NOMO-1 treated with DMSO at 0.1 percent for 48 hours (cell line): ENCODE data around the gene UBE2U.
"Not testable (repeated sequence)": the region's sequence is repeated elsewhere in the genome, so short reads cannot be mapped to it uniquely, and the experiment has no call there.

ENCODE experiments used
- DNase-seq: peaks from one replicate; lab custom pipeline; 2025; ENCODE audit not compliant: unreplicated experiment; lab: John Stamatoyannopoulos, UW

The UBE2U gene

DNA sequence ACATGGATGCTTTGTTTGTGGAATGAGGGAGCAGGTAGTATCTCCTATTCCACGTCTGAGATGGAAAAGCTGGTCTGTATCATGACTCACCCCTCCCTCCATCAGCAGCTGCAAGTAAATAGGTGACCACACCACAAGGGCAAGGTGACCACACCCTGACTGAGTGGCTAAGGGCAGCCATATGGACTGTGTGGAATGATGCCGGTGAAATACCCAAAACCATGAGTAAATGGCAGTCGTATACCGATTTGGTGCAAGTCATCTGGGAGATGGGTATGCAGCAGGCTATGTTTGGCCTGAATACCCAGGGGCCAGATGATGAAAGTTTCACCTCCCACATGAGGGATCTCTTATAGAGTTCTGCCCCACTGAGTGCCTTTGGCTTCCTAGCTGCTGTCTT, 15.8 kb upstream of the UBE2U start:
- DNase-seq = no peak

DNA sequence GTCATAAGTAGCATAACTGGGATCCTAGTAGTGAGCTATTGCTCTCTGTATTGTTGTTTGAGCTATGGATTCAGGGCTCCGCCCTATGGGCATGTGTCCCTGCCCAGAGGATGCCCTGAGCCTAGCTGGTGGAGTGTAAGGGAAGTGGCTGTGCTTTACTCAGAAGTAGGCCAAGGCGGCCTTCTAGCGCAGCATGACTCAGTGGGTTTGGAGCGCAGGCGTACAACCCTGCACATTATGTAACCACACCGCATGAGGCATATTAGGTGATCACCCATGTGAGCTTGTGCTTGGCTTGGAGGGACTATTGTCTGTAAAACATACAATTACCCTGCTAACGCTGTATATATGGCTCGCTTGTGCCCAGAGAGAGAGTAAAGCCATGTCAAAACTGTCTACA, 11.1 kb upstream of the UBE2U start:
- DNase-seq = no peak

DNA sequence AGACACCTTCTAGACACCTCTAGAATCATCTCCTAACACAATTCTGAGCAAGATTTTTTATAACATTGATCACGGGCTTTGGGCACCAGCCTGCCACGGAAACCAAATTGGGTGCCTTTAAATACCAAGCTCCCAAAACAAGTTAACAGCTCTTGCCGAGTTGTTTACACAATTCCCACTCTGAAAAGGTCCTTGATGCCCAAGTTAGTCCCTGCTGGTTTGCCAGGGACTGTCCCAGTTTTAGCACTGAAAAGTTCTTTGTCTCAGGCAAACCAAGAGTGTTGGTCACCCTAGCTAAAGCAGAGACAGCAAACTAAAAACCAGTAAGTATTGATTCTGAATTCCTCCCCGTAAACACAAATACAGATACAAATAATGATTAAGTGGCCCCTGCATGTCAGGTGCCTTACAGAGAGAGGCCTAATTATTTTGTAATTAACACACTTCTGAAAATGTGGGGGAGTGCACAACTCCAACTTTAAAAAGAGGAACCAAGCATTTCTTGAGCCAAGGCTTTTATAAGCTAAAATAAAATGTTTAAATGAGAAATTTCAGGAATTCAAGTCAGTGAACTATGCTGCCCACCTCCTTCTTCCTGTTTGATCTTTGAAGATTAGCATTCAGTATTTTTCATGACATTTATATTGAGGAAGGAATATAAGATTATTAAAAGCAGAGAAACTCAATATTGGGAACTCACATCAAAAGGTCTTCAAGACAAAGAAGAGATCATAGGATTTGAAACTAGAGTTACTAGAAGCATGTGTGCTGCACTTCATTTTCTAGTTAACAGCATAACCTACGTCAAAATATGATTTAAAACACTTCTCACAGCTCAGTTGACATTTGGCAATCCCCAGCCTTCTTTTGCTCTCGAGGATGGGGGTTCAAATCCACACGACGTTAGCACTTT, 9.0 kb upstream of the UBE2U start:
- peak; percentile 46 for DNase-seq

DNA sequence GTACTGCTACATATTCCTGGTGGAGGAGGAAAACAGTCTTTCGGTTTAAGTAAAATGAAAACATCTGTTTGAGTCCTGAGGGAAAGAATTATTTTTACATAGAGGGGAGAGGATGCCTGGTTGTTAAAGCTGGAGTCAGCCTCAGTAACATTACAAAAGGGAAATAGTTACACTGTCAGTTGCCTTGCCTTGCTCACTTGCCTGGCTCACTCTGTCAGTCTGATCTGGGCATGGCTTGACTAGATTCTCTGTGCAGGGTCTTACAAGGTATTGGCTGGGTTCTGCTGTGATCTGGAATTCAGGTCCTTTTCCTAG, 8.4 kb upstream of the UBE2U start:
- no peak for DNase-seq

DNA sequence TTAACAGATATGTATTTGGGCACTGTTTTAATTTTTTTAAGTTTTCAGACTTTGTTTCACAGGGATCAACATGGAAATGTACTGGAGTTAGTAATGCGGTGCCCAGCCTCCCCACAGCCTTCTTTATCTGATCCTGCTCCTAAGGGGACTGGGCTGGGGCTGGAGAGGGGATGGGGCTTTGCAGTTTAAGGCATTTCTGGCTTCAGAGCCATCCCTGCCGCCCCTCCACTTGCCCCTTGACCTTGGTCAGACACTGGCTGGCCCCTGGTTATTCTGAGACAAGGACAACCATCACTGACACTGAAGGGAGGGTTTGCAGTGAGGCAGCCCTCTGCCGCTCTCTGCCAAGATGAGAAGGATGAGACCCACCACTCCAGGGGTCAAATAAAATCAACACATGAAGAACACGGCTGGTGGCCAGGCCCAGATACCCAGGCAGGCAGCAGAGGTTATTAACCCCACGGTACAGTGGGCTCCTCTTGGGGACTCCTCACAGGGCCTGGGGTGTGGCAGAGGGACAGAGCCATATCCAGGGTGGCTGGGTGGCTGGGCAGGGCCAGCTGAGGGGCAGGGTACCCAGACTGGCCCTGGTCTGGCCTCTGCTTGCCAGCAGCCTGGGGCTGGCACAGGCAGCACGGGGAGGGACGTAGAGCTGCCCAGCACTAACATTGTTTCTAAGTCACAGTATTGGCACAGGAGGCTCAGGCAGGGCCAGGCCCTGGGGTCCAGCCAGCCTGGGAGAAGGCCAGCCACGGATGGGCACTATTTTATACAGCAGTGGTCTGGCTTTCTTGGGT, 7.2 kb upstream of the UBE2U start:
- DNase-seq = no peak

DNA sequence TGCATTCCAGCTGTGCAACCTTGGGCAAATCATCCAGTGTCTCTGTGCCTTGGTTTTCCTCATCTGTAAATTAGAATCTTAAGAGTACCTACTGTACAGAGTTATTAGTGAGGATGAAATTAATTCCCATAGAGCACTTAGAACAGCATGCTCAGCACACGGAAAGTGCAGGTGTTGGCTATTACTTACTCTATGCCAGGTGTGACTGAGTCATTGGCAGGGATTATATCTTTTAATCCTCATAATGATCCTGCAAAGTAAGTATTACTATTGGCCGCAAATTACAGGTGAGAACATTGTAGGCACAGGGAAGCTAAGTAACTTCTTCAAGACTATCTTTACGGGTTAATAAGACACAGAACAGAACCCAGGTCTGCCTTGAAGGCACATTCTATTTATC, 6.3 kb upstream of the UBE2U start:
- DNase-seq = no peak

DNA sequence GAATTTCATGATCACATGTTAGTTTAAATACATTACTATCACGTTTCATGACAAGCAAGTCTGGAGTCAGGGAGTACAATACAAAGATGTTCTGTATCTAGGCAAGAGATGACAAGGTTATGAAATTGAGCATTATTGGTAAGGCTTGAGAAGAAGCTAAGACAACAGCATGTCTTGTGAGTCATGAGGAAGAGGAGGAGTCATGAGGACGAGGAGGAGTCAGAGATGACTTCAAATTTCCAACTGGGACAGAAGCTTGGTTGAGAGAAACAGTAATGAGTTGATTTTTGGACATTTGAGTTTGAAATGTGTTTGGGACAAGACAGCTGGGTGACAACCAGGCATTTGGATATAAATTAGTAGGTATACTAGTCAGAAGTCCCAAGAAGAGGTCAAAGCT, 4.3 kb upstream of the UBE2U start:
- DNase-seq = no peak

DNA sequence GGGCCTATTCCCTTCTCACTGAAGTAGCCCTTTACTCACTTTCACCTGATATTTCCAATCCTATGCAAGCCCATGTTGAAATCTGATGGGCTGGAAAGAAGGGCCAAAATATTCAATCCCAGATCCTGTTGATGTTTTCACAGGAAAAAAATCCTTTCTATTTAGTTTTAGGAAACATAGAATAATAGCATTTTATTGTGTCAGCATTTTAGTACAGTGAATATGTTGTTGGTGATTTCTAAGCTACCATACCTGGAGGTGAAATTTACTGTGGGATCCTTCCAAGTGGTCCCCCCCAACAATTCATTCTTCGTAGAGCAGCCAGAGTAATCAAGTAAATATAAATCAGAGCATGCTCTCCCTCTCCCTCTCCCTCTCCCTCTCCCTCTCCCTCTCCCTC, 3.4 kb upstream of the UBE2U start:
- DNase-seq = no peak

DNA sequence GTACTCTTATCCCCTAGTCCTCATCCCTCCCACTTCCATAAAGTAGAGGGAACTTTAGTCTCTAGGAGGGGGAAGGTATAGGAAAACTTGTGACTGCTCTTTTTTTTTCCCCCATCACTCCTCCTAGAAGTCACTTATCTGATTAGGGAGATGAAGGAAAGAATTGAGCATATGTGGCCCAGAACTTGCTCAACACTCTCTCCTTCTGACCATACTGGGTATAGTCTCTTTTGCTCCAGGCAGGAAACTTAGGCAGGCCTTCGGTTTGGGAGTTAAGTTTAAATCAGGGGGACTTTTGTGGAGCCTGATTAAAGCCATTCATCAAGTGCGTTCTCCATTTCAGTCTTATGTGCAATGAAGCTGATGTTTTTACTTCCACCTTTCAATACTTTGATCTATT, 5.8 kb downstream of the UBE2U start:
- DNase-seq = no peak

DNA sequence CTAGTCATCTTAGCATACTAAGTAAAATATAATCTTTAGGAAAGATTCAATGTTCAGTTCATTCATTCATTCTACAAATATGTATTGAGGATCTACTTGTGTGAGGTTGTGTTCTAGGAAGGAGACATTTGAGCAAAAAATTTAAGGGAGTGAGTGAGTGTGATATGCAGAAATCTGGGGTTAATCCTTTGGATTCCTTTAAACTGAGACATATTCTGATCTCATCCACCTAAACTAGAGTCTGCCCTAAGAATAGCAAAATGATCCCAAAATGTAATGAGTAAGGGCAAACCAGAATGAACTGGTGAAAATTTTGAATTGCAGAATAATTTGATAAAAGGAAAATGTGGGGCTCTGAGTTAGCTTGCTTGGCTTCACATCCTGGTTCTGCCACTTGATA, 8.6 kb downstream of the UBE2U start:
- no peak for DNase-seq

DNA sequence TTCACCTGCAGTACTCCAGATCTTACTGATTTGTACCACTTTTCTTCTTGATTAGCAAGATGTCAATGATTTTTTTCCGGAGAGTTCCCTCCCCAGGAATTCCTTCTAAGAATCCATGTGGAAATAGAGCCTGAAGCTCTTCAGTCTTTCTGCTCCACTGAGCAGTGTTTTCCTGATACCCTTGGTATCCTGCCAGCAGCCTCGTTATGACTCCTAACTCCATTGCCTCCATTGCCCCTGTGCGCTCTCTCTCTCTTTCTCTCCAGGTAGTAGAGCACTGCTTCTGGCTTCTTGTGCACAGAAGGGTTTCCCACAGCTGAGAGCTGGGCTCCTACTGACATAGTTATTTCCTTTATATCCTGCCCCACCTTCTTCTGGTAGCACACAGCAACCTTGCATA, 12.2 kb downstream of the UBE2U start:
- DNase-seq = no peak

DNA sequence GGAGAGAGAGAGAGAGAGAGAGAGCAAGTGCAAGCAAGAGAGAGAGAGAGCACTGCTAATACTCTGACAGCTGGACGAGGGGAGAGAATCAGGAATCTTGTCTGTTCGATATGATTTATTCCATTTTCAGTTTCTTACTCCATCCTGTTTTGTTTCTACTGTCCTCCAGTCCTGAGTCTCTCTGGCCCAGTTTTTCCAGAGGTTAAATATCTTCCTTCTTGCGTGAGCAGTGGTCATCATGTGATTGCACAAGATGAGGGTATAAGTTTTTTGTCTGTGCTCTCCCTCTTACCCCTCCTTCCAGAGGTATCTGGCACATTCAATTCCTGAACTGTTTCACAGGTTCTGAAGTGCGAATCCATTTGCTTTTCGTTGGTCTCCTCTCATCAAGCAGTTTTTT, 16.8 kb downstream of the UBE2U start:
- no peak for DNase-seq

DNA sequence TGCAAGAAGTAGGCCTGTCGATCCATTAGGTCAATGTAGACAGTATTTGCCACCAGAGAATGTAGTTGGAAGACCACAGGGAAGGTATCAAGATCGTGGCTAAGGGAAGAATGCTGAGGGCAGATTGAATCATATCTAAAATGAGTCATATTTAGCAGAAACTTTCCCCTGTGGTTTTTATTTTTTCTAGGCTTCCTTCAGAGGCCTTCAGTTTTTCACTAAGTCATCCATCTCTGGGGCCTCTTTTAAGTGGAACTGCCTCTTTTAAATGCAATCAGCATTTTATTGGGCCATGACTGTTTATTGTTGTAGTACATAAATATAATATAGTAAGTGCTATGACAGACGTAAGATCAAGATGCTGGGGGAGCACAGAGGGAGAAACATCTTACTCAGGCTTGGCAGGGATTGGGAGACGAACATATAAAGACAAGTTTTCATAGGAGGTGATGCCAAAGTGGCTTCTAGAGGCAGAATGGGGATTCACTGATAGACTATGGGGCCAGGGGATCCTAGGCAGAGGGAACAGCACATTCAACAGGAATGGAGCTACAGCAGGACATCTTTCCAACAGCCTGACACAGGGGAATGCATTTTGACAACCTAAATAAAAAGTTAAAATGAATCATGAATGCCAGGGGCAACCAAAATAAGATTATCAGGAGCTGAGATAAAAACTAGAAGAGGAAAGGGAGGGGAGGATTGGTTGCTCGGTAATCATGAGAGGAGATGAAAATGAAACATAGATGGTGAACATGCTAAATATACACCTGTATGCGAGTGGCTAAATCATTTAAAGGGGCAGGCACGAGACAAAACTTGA, 20.1 kb downstream of the UBE2U start:
- no peak for DNase-seq

DNA sequence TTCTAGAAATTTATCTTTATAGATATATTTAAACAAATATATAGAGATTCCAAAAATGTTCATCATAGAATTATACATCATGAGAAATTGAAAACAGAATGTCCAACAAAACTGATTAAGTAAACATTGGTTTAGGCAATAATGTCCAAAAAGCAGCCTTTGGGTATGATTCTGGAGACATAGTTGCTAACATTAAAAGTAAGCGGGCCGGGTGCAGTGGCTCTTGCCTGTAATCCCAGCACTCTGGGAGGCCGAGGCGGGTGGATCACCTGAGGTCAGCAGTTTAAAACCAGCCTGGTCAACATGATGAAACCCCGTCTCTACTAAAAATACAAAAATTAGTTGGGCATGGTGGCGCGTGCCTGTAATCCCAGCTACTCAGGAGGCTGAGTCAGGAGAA, 20.8 kb downstream of the UBE2U start:
- DNase-seq = not testable (repeated sequence)

DNA sequence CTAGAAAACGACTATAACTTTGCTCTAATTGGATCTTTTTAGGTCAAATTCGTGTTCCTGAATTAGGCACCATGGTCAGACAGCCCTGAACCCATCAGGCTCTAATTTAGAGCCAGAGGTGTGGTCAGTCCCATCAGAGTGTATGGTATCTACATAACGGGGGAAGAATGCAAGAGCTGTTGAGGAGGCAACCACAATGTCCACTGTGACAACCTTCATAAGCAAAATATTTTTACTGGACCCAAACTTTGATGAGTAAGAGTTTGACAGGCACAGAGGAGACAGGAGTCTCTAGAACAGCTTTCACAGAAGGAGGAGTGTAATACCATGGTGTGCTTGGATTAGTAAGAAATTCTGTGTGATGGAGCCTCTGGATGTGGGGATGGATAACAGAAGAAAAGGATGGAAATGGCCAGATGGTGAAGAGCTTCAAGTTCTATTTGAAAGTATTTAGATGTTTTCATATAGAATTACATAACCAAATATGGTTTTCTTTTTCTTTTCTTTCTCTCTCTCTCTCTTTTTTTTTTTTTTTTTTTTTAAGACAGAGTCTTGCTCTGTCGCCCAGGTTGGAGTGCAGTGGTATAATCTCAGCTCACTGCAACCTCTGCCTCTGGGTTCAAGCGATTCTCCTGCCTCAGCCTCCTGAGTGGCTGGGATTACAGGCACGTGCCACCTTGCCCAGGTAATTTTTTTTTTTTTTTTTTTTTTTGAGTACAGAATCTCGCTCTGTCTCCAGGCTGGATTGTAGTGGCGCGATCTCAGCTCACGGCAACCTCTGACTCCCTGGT, 24.9 kb downstream of the UBE2U start:
- no peak for DNase-seq

DNA sequence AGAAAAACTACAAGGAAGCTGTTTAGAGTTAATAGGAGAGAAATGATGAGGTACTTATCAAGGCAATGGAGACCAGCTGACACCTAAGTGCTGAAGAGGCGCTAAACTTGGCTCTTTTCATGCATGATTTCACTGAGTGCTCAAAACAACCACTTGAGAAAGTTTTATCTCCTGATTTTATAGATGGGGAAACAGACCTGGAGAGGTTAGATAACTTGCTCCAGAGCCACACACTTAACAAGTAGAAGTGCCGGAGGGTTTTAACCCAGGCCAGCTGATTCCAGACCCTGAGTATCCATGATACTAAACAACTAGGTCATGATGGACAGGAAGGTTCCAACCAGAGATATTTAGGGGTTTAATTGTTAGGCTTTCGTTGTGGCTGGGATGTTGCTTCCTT, 25.9 kb downstream of the UBE2U start:
- no peak for DNase-seq

DNA sequence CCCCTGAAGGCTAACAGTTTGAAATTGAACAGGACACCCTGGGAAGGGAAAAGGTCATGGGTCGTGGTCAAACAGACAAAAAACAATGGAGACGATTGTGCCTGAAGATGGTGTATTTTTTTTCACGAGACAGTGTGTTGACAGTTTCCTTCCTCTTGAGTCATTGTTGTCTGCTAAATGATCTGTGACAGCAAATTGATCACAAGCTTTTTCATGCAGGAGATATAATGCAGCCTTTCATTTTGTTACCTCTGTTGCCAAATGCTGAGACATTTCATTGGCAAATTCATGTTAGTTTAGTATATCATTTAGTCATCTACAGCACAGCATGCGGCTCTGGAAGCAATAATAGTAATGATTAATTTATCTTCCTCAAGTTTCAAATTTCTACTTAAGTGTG, 27.7 kb downstream of the UBE2U start:
- no peak for DNase-seq

DNA sequence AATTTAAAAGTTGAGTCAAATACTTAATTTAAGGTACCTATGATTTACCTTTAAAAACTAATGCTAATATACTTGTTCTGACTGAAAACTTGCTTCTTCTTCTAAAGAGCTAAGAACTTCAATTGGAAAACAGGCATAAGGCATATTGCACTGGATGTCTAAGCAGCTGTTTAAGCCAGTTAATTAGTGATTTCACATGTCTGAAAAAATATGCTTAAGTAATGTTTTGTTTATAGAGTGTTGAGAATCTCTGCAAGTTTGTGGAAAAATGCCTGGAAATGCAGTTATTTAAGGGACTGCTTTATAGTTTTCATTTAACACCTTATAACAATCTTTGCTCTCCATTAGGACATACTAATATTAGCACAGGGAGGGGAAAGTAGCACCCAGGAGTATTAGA, 28.2 kb downstream of the UBE2U start:
- no peak for DNase-seq

DNA sequence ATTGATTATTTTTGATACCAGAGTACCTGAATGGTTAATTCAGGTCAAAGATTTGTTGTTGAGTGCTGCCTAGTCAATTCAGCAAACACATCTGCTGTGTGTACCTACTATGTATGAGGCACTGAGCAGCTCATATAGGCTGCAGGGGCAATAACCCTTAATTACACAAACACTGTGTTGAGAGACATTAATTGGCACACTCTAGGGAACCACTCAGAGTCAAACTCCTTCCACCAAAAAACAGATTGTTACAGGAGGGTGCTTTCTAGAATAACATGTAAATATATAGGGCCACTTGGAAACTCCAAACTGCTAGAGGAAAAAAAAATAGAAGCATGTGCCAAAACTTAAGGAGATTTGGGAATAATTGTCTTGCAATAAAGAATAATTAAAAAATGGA, 31.3 kb downstream of the UBE2U start:
- no peak for DNase-seq

DNA sequence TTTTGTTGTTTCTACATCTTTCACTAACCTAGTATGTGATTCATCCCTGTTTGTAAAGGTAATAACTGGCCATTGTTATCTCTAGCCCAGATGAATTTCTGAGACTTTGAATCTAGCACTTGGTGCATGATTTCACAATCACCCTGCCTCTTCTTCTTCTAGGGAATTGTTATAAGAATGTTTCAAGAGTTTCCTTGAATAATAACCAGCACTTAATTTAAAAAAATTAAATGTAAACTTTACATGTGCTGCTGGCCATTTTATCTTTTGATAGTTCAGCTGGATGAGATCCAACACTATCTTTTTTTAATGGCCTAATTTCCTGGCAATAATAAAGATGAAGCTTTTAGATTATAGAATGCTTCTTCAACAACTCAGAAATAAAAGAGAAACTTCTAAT, 31.8 kb downstream of the UBE2U start:
- no peak for DNase-seq

DNA sequence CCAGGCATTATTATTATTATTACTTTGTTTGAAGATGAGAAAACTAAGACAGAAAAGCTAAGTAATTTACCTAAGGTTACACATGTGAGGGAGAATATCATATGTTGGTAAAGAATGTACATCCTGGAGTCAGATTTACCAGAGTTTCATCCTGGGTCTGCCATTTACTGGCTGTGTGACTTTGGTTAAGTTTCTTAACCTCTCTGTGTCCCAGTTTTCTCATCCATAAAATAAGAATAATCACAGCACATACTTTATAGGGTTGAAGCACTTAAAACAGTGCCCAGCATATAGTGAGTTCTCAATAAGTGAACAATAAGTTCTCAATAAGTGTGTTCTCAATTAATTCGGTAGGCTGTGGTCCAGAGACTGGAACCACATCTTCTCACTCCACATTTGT, 32.5 kb downstream of the UBE2U start:
- no peak for DNase-seq
